Ascending aorta (tissue), 2 donors: ENCODE data around the gene CEBPZ. TPM values are rescaled to one million over a fixed set of nuclear protein-coding genes. Genes with fewer than 3 reads are reported as not detected.

ENCODE experiments used
- DNase-seq, 2 donors: peaks; one replicate each; pipeline ENCODE4 v3.0.0-alpha.2; 2019; ENCODE audit warnings: low spot score in 2 of 2
- H3K27ac ChIP-seq, 2 donors: fragments of 200-600 bp; sonication (generic); one replicate each; pipeline ENCODE4 v1.5.1; 2016 to 2017; ENCODE audit warnings: mild to moderate bottlenecking in 1 of 2
- H3K27me3 ChIP-seq: fragments of 200-600 bp; sonication (generic); one replicate; pipeline ENCODE4 v1.5.1; 2017
- H3K36me3 ChIP-seq, 2 donors: fragments of 200-600 bp; sonication (generic); one replicate each; pipeline ENCODE4 v1.5.1; 2016
- H3K4me1 ChIP-seq, 2 donors: fragments of 200-600 bp; sonication (generic); one replicate each; pipeline ENCODE4 v1.5.1; 2016 to 2017; ENCODE audit warnings: mild to moderate bottlenecking in 1 of 2
- H3K4me3 ChIP-seq, 2 donors: fragments of 200-600 bp; sonication (generic); one replicate each; pipeline ENCODE4 v1.5.1; 2016 to 2017; ENCODE audit warnings: mild to moderate bottlenecking in 1 of 2
- H3K9me3 ChIP-seq, 2 donors: fragments of 200-600 bp; sonication (generic); one replicate each; pipeline ENCODE4 v1.5.1; 2016
- CTCF ChIP-seq, 3 experiments: fragments of 200-600 bp in 2 of 3; fragments of 450-650 bp in 1 of 3; sonication (generic) in 2 of 3; IDR thresholded peaks; one replicate each; pipeline ENCODE4 v1.5.1; 2016 to 2019; ENCODE audit warnings: antibody characterized with exemption in 3 of 3, mild to moderate bottlenecking in 1 of 3, moderate library complexity in 1 of 3
- intact Hi-C: fragments of 100-400 bp; cut with DNase I; formaldehyde crosslinking; loops from one replicate; pipeline ENCODE4 v1.15.1; 2023
- total RNA-seq: library from RNA; depleted of rRNA; stranded (reverse); fragments of >200 nt; gene quantifications from one replicate; pipeline ENCODE4 v1.1.0, GENCODE V29; 2016

Gene CEBPZ
- total RNA-seq, 1 donor from 2014 or later: 20.2 TPM

- H3K4me3 ChIP-seq: no peak overlapping the region
- no peaks in the 10 kb centered on the region for H3K27me3 ChIP-seq
- no peak for DNase-seq
- H3K36me3 ChIP-seq: peaks cover 35 to 61% of the 10 kb centered on the region in 2 donors
- TF ChIP-seq CTCF (IDR thresholded peaks at IDR 0.05): no peak
- intact Hi-C loops: no loop called here
- no peaks in the 10 kb centered on the region for H3K9me3 ChIP-seq
- H3K4me1 ChIP-seq: no peaks in the 10 kb centered on the region
- no peak overlapping the region for H3K27ac ChIP-seq
Observed at GRCh38 chr2:37244755-37245154, 13.4 kb upstream of the CEBPZ start.

DNA sequence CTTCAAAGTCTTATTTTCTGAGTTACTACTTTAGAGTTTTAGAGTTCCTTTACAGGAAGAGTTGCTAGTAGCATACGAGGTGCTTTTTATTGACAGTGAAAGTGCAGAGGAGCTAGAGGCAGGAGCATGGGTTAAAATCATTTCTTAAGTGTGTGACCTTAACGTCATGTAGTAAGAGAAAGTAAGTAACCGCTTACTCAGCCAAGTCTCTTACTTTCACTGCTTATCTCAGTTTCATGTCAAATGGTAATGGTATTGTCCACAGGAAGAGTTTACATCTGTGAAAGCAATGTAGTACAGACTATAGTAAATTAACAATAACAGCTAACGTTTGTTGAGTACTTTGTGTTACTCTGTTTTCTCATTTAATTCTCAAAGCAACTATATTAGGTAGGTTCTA, 12.6 kb upstream of the CEBPZ start:
- no peak overlapping the region for H3K27ac ChIP-seq
- intact Hi-C loops: no loop called here
- H3K9me3 ChIP-seq: no peaks in the 10 kb centered on the region
- TF ChIP-seq CTCF (IDR thresholded peaks at IDR 0.05): no peak
- no peaks in the 10 kb centered on the region for H3K4me1 ChIP-seq
- no peak overlapping the region for H3K4me3 ChIP-seq
- no peak for DNase-seq
- peaks cover 36 to 65% of the 10 kb centered on the region in 2 donors for H3K36me3 ChIP-seq
- no peaks in the 10 kb centered on the region for H3K27me3 ChIP-seq

DNA sequence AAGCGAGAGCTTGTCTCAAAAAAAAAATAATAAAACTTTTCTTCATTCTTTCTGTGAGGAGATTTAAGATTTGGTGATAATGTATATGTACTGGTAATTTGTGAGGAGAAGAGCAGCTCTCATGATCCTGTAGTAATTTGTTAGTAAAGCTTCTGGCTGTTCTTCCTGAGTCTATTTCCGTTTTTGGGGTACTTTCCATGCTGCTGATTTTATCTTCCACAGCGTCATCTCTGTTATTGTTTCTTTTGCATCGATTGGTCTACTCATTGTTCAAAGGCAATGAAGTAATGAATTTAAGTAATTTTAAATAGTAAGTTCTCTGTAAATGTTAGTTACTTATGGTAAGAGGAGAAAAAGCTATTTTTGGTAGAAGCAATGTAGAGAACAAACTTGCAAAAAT, 12.0 kb upstream of the CEBPZ start:
- Histone ChIP-seq H3K9me3 (no peaks in the 10 kb centered on the region), H3K4me1 (no peaks in the 10 kb centered on the region), H3K4me3 (no peak overlapping the region), H3K27ac (no peak overlapping the region), H3K36me3 (peaks cover 34 to 66% of the 10 kb centered on the region in 2 donors), H3K27me3 (no peaks in the 10 kb centered on the region)
- DNase-seq: no peak
- intact Hi-C loops: no loop called here
- TF ChIP-seq CTCF (IDR thresholded peaks at IDR 0.05): no peak

DNA sequence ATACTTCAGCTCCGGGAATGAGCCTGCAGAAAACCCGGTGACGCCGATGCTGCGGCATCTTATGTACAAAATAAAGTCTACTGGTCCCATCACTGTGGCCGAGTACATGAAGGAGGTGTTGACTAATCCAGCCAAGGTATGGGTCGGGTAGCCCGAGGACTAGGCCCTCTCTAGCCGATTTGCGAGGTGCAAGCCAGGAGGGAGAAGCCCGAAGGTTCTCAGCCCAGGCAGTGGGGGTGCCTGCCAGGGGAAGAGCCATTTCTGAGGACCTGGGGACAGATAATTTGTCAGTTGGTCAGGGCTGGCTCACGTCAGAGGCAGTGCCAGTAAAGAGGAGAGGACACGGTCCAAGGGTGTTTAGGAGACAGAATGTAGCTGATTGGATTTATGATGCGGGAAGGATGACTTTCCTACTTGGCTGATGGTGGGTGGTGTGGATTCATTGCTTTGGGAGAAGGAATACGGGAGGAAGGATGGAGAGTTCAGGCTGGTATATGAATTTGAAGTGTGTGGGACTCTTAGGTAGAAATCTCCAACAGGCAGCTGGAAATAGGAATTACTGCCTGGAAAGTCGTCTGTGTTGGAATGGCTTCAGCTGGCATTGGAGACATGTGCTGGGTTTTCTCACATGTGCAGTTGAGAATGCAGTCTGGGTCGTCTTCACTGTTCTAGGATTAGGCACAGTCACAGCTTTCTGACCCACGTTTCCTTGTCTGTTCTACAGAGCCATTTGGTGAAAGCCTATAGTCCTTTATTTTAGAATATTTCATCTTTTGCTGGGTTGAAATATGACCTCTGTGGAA, 936 bp upstream of the CEBPZ start:
- intact Hi-C loops: loop anchor here (5.0 kb wide), 1 partner anchor 90 kb away; the partner anchor contains the start of gene PRKD3
- peak overlapping the region; percentile 87 to 95 for H3K4me3 ChIP-seq
- no peaks in the 10 kb centered on the region for H3K9me3 ChIP-seq
- peaks cover 7 to 22% of the 10 kb centered on the region in 2 donors for H3K4me1 ChIP-seq
- H3K36me3 ChIP-seq: peaks cover 14 to 15% of the 10 kb centered on the region in 2 donors
- H3K27ac ChIP-seq: peak overlapping the region; percentile 81 to 94
- peak in 1 of 2 donors; percentile 65 for DNase-seq
- TF ChIP-seq CTCF (IDR thresholded peaks at IDR 0.05): no peak
- no peaks in the 10 kb centered on the region for H3K27me3 ChIP-seq

DNA sequence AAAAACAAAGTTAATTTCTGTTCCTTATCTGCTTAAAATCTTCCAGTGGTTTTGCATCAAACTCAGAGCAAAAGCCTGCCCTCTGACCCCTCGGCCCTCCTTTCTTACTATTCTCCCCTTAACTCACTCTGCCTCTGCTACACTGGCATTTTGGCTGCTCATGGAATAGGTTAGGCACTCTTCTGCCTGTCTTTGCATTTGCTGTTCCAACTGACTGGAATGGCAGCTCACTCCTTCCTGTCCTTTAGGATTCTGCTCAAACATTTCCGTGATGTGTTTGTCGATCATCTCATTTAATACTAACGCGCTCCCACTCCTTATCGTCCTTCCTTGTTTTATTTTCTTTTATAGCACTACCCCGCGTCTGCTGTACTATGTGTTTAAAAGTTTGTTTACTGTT, 815 bp downstream of the CEBPZ start:
- Histone ChIP-seq H3K27ac (peak overlapping the region; percentile 81 to 94), H3K36me3 (peaks cover 11 to 13% of the 10 kb centered on the region in 2 donors), H3K27me3 (no peaks in the 10 kb centered on the region), H3K4me3 (peak overlapping the region; percentile 87 to 95), H3K4me1 (peaks cover 7 to 26% of the 10 kb centered on the region in 2 donors), H3K9me3 (no peaks in the 10 kb centered on the region)
- intact Hi-C loops: loop anchor here (2.0 to 5.0 kb wide), 2 partner anchors 34 to 92 kb away; partner anchors contain the start of genes CEBPZOS and PRKD3
- no peak for DNase-seq
- no peak for TF ChIP-seq CTCF (IDR thresholded peaks at IDR 0.05)
